H9 (cell line): Measurements from ENCODE around the gene PARP3. TPM values are rescaled to one million over a fixed set of nuclear protein-coding genes. Genes with fewer than 3 reads are reported as not detected.

Experiments used
- DNase-seq: peaks from one replicate; pipeline ENCODE4 v3.0.0-alpha.2; 2017
- H2AFZ ChIP-seq: one replicate; pipeline ENCODE4 v1.6.1; 2013; ENCODE audit warnings: mild to moderate bottlenecking, low read length, control low read depth, moderate library complexity
- H2AK5ac ChIP-seq: 2 replicates; pipeline ENCODE4 v1.6.1; 2013; ENCODE audit warnings: low read length, control low read depth, mixed read lengths; ENCODE audit not compliant: insufficient read length
- H2BK120ac ChIP-seq: one replicate; pipeline ENCODE4 v1.6.1; 2013; ENCODE audit warnings: low read depth, mild to moderate bottlenecking, low read length, control low read depth, inconsistent platforms; ENCODE audit not compliant: poor library complexity, severe bottlenecking
- H2BK12ac ChIP-seq: 2 replicates; pipeline ENCODE4 v1.6.1; 2013; ENCODE audit warnings: low read length, control low read depth, mixed read lengths, low read depth; ENCODE audit not compliant: insufficient read length
- H2BK15ac ChIP-seq: 2 replicates; pipeline ENCODE4 v1.6.1; 2013; ENCODE audit warnings: low read depth, low read length, control low read depth
- H2BK20ac ChIP-seq: one replicate; pipeline ENCODE4 v1.6.1; 2013; ENCODE audit warnings: low read depth, mild to moderate bottlenecking, low read length, control low read depth, inconsistent platforms; ENCODE audit not compliant: poor library complexity, severe bottlenecking
- H2BK5ac ChIP-seq: 2 replicates; pipeline ENCODE4 v1.6.1; 2013; ENCODE audit warnings: low read length, control low read depth, mixed read lengths; ENCODE audit not compliant: insufficient read length
- H3K14ac ChIP-seq: 2 replicates; pipeline ENCODE4 v1.6.1; 2013; ENCODE audit warnings: low read length, control low read depth; ENCODE audit not compliant: insufficient read depth
- H3K18ac ChIP-seq: 2 replicates; pipeline ENCODE4 v1.6.1; 2013; ENCODE audit warnings: low read depth, mild to moderate bottlenecking, mixed read lengths, low read length, control low read depth; ENCODE audit not compliant: insufficient read length
- H3K23ac ChIP-seq: 2 replicates; pipeline ENCODE4 v1.6.1; 2013; ENCODE audit warnings: low read length, control low read depth, mixed read lengths, low read depth; ENCODE audit not compliant: insufficient read length
- H3K23me2 ChIP-seq: 2 replicates; pipeline ENCODE4 v1.6.1; 2013; ENCODE audit warnings: low read depth, mild to moderate bottlenecking, mixed read lengths, low read length, control low read depth; ENCODE audit not compliant: insufficient read length, poor library complexity, severe bottlenecking
- H3K27ac ChIP-seq: 2 replicates; pipeline ENCODE4 v1.5.1; 2013; ENCODE audit warnings: low read length, control low read depth, mixed read lengths, low read depth; ENCODE audit not compliant: insufficient read length
- H3K27me3 ChIP-seq: 2 replicates; pipeline ENCODE4 v1.6.1; 2013; ENCODE audit warnings: low read length, control low read depth, inconsistent platforms; ENCODE audit not compliant: insufficient read depth
- H3K4ac ChIP-seq: 2 replicates; pipeline ENCODE4 v1.6.1; 2013; ENCODE audit warnings: low read depth, mild to moderate bottlenecking, control low read depth, inconsistent platforms, low read length, moderate library complexity
- H3K4me1 ChIP-seq: 2 replicates; pipeline ENCODE4 v1.6.1; 2013; ENCODE audit warnings: low read length, control low read depth, inconsistent platforms; ENCODE audit not compliant: insufficient read depth
- H3K4me2 ChIP-seq: 2 replicates; pipeline ENCODE4 v1.6.1; 2013; ENCODE audit warnings: low read length, control low read depth, mixed read lengths; ENCODE audit not compliant: insufficient read length, insufficient read depth
- H3K56ac ChIP-seq: 2 replicates; pipeline ENCODE4 v1.6.1; 2013; ENCODE audit warnings: low read depth, mild to moderate bottlenecking, mixed read lengths, low read length, control low read depth; ENCODE audit not compliant: insufficient read length
- H3K79me1 ChIP-seq: 2 replicates; pipeline ENCODE4 v1.6.1; 2013; ENCODE audit warnings: low read depth, mild to moderate bottlenecking, moderate library complexity, low read length, control low read depth, inconsistent platforms; ENCODE audit not compliant: insufficient read depth, poor library complexity, severe bottlenecking
- H3K79me2 ChIP-seq: 2 replicates; pipeline ENCODE4 v1.6.1; 2013; ENCODE audit warnings: low read length, control low read depth, inconsistent platforms; ENCODE audit not compliant: insufficient read depth
- H3K9ac ChIP-seq: 2 replicates; pipeline ENCODE4 v1.6.1; 2013; ENCODE audit warnings: low read length, control low read depth, mixed read lengths; ENCODE audit not compliant: insufficient read length; ENCODE audit errors: extremely low read depth
- H3K9me3 ChIP-seq: one replicate; pipeline ENCODE4 v1.6.1; 2013; ENCODE audit warnings: low read depth, low read length, inconsistent platforms; ENCODE audit not compliant: control insufficient read depth
- H3T11ph ChIP-seq: one replicate; pipeline ENCODE4 v1.6.1; 2013; ENCODE audit warnings: mild to moderate bottlenecking, low read length, control low read depth, inconsistent platforms
- H4K20me1 ChIP-seq: one replicate; pipeline ENCODE4 v1.6.1; 2013; ENCODE audit not compliant: control insufficient read depth, insufficient read length, insufficient read depth
- H4K5ac ChIP-seq: 2 replicates; pipeline ENCODE4 v1.6.1; 2013; ENCODE audit warnings: low read depth, mild to moderate bottlenecking, mixed read lengths, low read length, control low read depth; ENCODE audit not compliant: insufficient read length
- H4K8ac ChIP-seq: replicated peaks from 2 replicates; pipeline ENCODE4 v1.6.1; 2013; ENCODE audit warnings: low read length, control low read depth, mixed read lengths, low read depth; ENCODE audit not compliant: insufficient read length
- H4K91ac ChIP-seq: 2 replicates; pipeline ENCODE4 v1.6.1; 2013; ENCODE audit warnings: low read depth, mild to moderate bottlenecking, moderate library complexity, mixed read lengths, low read length, control low read depth; ENCODE audit not compliant: insufficient read length
- H3K27ac Mint-ChIP-seq, 3 experiments: 2 replicates in 2 of 3; 3 replicates in 1 of 3; pipeline ENCODE4 v1.8.0; 2020 to 2021; ENCODE audit warnings: mixed read lengths in 3 of 3, mild to moderate bottlenecking in 1 of 3, moderate library complexity in 1 of 3
- H3K27me3 Mint-ChIP-seq: 2 replicates; pipeline ENCODE4 v1.8.0; 2021; ENCODE audit warnings: low read depth, mild to moderate bottlenecking, moderate library complexity, mixed read lengths
- H3K36me3 Mint-ChIP-seq, 3 experiments: 2 replicates in 2 of 3; 3 replicates in 1 of 3; pipeline ENCODE4 v1.8.0; 2020 to 2021; ENCODE audit warnings: low read depth in 3 of 3, mixed read lengths in 3 of 3; ENCODE audit not compliant: insufficient read depth in 1 of 3
- H3K4me1 Mint-ChIP-seq, 2 experiments: 2 replicates each; pipeline ENCODE4 v1.8.0; 2020; ENCODE audit warnings: mixed read lengths in 2 of 2
- H3K4me3 Mint-ChIP-seq, 2 experiments: 2 replicates in 1 of 2; 3 replicates in 1 of 2; pipeline ENCODE4 v1.8.0; 2020 to 2021; ENCODE audit warnings: mild to moderate bottlenecking in 2 of 2, mixed read lengths in 2 of 2, moderate library complexity in 1 of 2
- H3K9me3 Mint-ChIP-seq, 2 experiments: 2 replicates in 1 of 2; 3 replicates in 1 of 2; pipeline ENCODE4 v1.8.0; 2020; ENCODE audit warnings: mild to moderate bottlenecking in 2 of 2, mixed read lengths in 2 of 2, moderate library complexity in 1 of 2
- CTCF ChIP-seq: fragments of 200-600 bp; sonication (generic); conservative IDR thresholded peaks from 3 replicates; pipeline ENCODE4 v1.8.0; 2021; ENCODE audit warnings: antibody characterized with exemption, mild to moderate bottlenecking
- WGBS: extraction: QIAGEN DNeasy Blood & Tissue Kit; methylation state at CpG from one replicate; pipeline ENCODE4 v1.1.7; 2013; ENCODE audit warnings: missing lambda C conversion rate, low lambda C conversion rate, mixed read lengths; ENCODE audit not compliant: insufficient read length; ENCODE audit errors: extremely low coverage; 5-methylcytosine and 5-hydroxymethylcytosine counted together
- total RNA-seq: library from RNA; stranded (reverse); gene quantifications from 2 replicates; pipeline ENCODE4 v1.2.1, GENCODE V29; 2021

Gene PARP3
- total RNA-seq, 1 experiment from 2014 or later: 1.3 TPM

DNA sequence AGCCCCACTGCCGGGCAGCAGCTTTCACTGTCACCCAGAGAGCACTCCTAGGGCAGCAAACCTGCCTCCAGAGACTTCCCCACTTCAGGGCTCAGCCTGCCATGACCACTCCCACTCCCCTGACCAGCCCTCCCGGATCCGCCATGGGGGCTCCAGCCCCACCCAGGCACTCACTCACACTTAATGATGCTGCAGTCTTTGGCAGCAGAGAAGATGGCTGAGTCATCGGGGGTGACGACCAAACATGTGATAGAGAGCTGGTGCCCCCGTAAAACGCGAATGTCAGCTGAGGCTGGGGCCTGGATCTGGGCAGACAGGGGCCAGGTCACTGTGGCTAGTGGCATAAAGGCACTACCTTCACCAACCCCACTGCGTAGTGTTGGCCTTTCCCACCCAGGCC is 5.1 kb upstream of the PARP3 start:
- Histone ChIP-seq H3K4me1 (0 out of 2 replicates have a peak, but pooled peaks cover 2% of the 10 kb centered on the region), H2BK5ac (no peak overlapping the region), H3K79me1 (peaks cover 14% of the 10 kb centered on the region), H2AK5ac (no peak overlapping the region), H3K18ac (no peak overlapping the region), H3K56ac (no peak overlapping the region), H2AFZ (no peak overlapping the region), H3K4me2 (no peak overlapping the region), H2BK15ac (no peak overlapping the region), H2BK120ac (no peak overlapping the region), H3K9me3 (no peaks in the 10 kb centered on the region), H2BK20ac (no peak overlapping the region), H3K79me2 (peaks cover 10% of the 10 kb centered on the region), H3K27ac (no peak overlapping the region), H4K5ac (no peak overlapping the region), H3T11ph (no peak overlapping the region), H4K8ac (no peak overlapping the region), H3K27me3 (no peaks in the 10 kb centered on the region), H4K20me1 (no peaks in the 10 kb centered on the region), H3K14ac (no peak overlapping the region), H3K23ac (no peak overlapping the region), H3K23me2 (peaks cover 9% of the 10 kb centered on the region), H4K91ac (no peak overlapping the region), H3K4ac (no peak overlapping the region), H3K9ac (no peak overlapping the region), H2BK12ac (no peak overlapping the region)
- no peak overlapping the region for H3K4me3 Mint-ChIP-seq
- no peak for TF ChIP-seq CTCF
- DNase-seq: no peak
- peaks cover 58 to 82% (median 74%) of the 10 kb centered on the region in 3 experiments; a peak in 6 of 7 replicates for H3K36me3 Mint-ChIP-seq
- no peaks in the 10 kb centered on the region; the same call in 1 of the 2 replicates for H3K27me3 Mint-ChIP-seq
- H3K9me3 Mint-ChIP-seq: no peaks in the 10 kb centered on the region; a peak in 1 of 5 replicates
- no peak overlapping the region for H3K27ac Mint-ChIP-seq
- WGBS: no CpG with 5 or more reads among the region's 9 CpGs
- peaks cover 12 to 14% of the 10 kb centered on the region in 2 experiments for H3K4me1 Mint-ChIP-seq
